ENCODE data around the gene PKN2. TPM values are rescaled to one million over a fixed set of nuclear protein-coding genes. Genes with fewer than 3 reads are reported as not detected.

PKN2 gene
- total and polyA plus RNA-seq, 2 of the 4 experiments (the other 2 are of a cell fraction), result 12.7 to 22.2 TPM

- no peak overlapping the region for H2BK5ac ChIP-seq (ENCODE audit: low read depth, low read length, poor library complexity, severe bottlenecking)
- no peak overlapping the region for H3K18ac ChIP-seq (ENCODE audit: low read depth, low read length)
- H3K4me2 ChIP-seq (ENCODE audit: low read depth, low read length), result no peak overlapping the region
- intact Hi-C loops (cut with micrococcal nuclease), result no loop called here
- H2AK5ac ChIP-seq (ENCODE audit: low read depth, low read length), result no peak overlapping the region
- H3K14ac ChIP-seq (replicated peaks; ENCODE audit: low read depth, low read length), result no peak overlapping the region
- ChIA-PET CTCF (interaction anchor here (0.5 to 1.0 kb wide), 2 partner anchors 140 to 142 kb away, joined by 3 read pairs; no protein-coding TSS in a partner anchor), POLR2A (ENCODE audit: unreplicated experiment) (no interaction called here)
- ATAC-seq (ENCODE audit: low read depth) (no peak), DNase-seq (no peak)
- no peak overlapping the region for H2AK9ac ChIP-seq (replicated peaks; ENCODE audit: low read depth, low read length, poor library complexity)
- H3K36me3 ChIP-seq (ENCODE audit: control insufficient read depth, insufficient read depth, low read length), result peaks cover 8% of the 10 kb centered on the region; the same call in 1 of the 2 replicates
- H2AFZ ChIP-seq (replicated peaks; ENCODE audit: low read length, poor library complexity), result no peak overlapping the region
- H3K27ac ChIP-seq (ENCODE audit: insufficient read depth, low read length), result no peak overlapping the region
- H3K9me1 ChIP-seq (ENCODE audit: insufficient read depth, low read length), result no peaks in the 10 kb centered on the region
- no peaks in the 10 kb centered on the region for H3K27me3 ChIP-seq (ENCODE audit: control insufficient read depth, insufficient read depth, low read length)
- H3K79me1 ChIP-seq (ENCODE audit: low read depth in 1 of 2, low read length in 2 of 2), result peaks cover 32 to 52% of the 10 kb centered on the region in 2 experiments
- dilution Hi-C loops (cut with HindIII; ENCODE audit: low sequenced_read_pairs, unreplicated experiment), result no loop called here
- BruUV-seq (replicated peaks), result no TSS peak
- H4K8ac ChIP-seq (ENCODE audit: low read depth in 2 of 2, low read length in 2 of 2), result no peak overlapping the region
- in situ Hi-C loops (cut with MboI; ENCODE audit: low sequenced_read_pairs), result loop anchor here (10.0 kb wide), 2 partner anchors 131 to 201 kb away; no protein-coding TSS in a partner anchor
- H2BK15ac ChIP-seq (ENCODE audit: low read depth, low read length), result no peak overlapping the region
- WGBS, 2 experiments (ENCODE audit: extremely low coverage in 2 of 2, insufficient read length in 1 of 2), result no CpG with 5 or more reads among the region's 4 CpGs
- TF ChIP-seq CEBPB (IDR thresholded peaks at IDR 0.05; ENCODE audit: low read depth, low read length), result no peak
- TF ChIP-seq FOS (IDR thresholded peaks at IDR 0.05; ENCODE audit: low read depth, low read length), result no peak
- no peak for TF ChIP-seq CTCF (conservative IDR thresholded peaks at IDR 0.05; ENCODE audit: low read depth, low read length)
- no peak for TF ChIP-seq MAZ (IDR thresholded peaks at IDR 0.05; ENCODE audit: borderline replicate concordance, low read depth, low read length)
- no peak for TF ChIP-seq RAD21 (IDR thresholded peaks at IDR 0.05; ENCODE audit: low read length)
- no peak for TF ChIP-seq BHLHE40 (IDR thresholded peaks at IDR 0.05; ENCODE audit: low read depth, low read length)
- no peak for TF ChIP-seq MAFK (IDR thresholded peaks at IDR 0.05; ENCODE audit: low read depth, low read length)
- TF ChIP-seq RCOR1 (IDR thresholded peaks at IDR 0.05; ENCODE audit: insufficient replicate concordance, low read length), result no peak
- no peak for TF ChIP-seq POLR2A (IDR thresholded peaks at IDR 0.05; ENCODE audit: low read depth, low read length)
- TF ChIP-seq ELK1 (IDR thresholded peaks at IDR 0.05; ENCODE audit: borderline replicate concordance, low read depth, low read length), result no peak
- no peak for TF ChIP-seq RFX5 (IDR thresholded peaks at IDR 0.05; ENCODE audit: low read depth, low read length)
- no peak for TF ChIP-seq MXI1 (IDR thresholded peaks at IDR 0.05; ENCODE audit: borderline replicate concordance, low read depth, low read length)
- no peak for TF ChIP-seq CHD1 (IDR thresholded peaks at IDR 0.05; ENCODE audit: low read depth, low read length)
- no peak overlapping the region for H3K56ac ChIP-seq (ENCODE audit: extremely low read depth, insufficient read depth, low read length)
- no peaks in the 10 kb centered on the region for H3K9me3 ChIP-seq (ENCODE audit: control insufficient read depth, insufficient read depth, low read length)
- H4K20me1 ChIP-seq (ENCODE audit: insufficient read depth, low read length), result 0 out of 2 replicates have a peak, but pooled peaks cover 5% of the 10 kb centered on the region
- H4K91ac ChIP-seq (ENCODE audit: insufficient read depth, low read depth, low read length), result no peak overlapping the region
- H3K4me1 ChIP-seq (ENCODE audit: control insufficient read depth, insufficient read depth, low read length), result peaks cover 12% of the 10 kb centered on the region; the same call in 1 of the 2 replicates
- H3K4ac ChIP-seq (ENCODE audit: low read depth, low read length), result no peak overlapping the region
- no peak overlapping the region for H3K4me3 ChIP-seq (ENCODE audit: insufficient read depth, low read depth, low read length)
- no peak overlapping the region for H2BK120ac ChIP-seq (ENCODE audit: low read depth, low read length)
- no peak overlapping the region for H3K9ac ChIP-seq (ENCODE audit: low read depth, low read length)
- H2BK20ac ChIP-seq (ENCODE audit: low read depth, low read length), result no peak overlapping the region
- H3K23ac ChIP-seq (ENCODE audit: low read depth, low read length), result no peak overlapping the region
- H4K5ac ChIP-seq (ENCODE audit: low read depth, low read length), result no peak overlapping the region
These were observed 191.5 kb downstream of the PKN2 start for GRCh38 chr1:88875595-88875994.
